HCT116 (cell line): ENCODE measurements around the gene AGAP1.

Experiments
- ELF1 ChIP-seq: IDR thresholded peaks from 2 replicates; pipeline ENCODE4 v1.6.1; 2012; ENCODE audit warnings: low read depth, borderline replicate concordance
- EZH2 ChIP-seq: fragments of 200-600 bp; sonication (generic); IDR thresholded peaks from 2 replicates; pipeline ENCODE4 v1.6.1; 2017; ENCODE audit warnings: antibody characterized with exemption, mixed run types
- POLR2A ChIP-seq: IDR thresholded peaks from 2 replicates; pipeline ENCODE4 v1.7.0; 2011; ENCODE audit warnings: borderline replicate concordance; ENCODE audit not compliant: insufficient read depth, insufficient read length; ENCODE audit errors: extremely low read depth
- POLR2AphosphoS5 ChIP-seq: IDR thresholded peaks from 2 replicates; pipeline ENCODE4 v1.6.1; 2011; ENCODE audit warnings: mild to moderate bottlenecking, low read depth, low read length, moderate library complexity
- ZFX ChIP-seq: fragments of 450-650 bp; IDR thresholded peaks from 2 replicates; pipeline ENCODE4 v1.6.1; 2017
- TF ChIP-seq, protein P1 (sequence below), 3 experiments: fragments of 200-600 bp in 1 of 3; sonication (generic) in 1 of 3; IDR thresholded peaks in 2 of 3; conservative IDR thresholded peaks in 1 of 3; 2 replicates each; pipeline ENCODE4 v1.5.1; 2012 to 2017; ENCODE audit warnings: low read depth in 2 of 3, low read length in 2 of 3, antibody characterized with exemption in 1 of 3, borderline replicate concordance in 1 of 3, control low read depth in 1 of 3, mild to moderate bottlenecking in 1 of 3, mixed read lengths in 1 of 3, mixed run types in 1 of 3, moderate library complexity in 1 of 3; ENCODE audit not compliant: insufficient read depth in 1 of 3

DNA sequence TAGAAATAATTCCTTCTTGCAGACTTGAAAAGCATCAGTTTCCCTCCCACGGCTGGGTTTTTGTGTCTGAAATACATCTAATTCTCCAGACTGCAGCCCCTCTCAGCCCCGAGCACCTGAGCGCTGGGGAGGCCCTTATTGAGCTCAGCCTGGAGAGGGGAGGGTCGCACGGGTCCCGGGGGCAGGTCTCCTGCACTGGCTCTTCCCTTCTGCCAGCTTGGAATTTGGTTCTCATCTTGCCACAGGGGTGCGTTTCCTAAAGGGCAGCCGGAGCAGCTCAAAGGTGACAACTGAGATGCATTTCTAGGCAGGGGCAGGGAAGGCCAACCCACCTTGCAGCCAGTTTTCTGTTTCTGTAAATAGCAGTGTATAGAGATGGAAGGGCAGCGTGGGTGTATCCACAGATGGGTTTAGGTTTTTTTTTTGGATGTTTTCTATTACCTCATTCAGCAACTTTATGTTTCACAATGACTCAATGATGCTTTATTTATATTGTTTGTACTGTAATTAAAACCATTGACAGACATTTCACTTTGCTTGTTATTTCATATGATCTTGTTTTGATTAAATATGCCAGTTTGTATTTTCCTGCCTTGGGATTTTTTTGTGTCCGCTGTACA is 637.3 kb downstream of the AGAP1 start:
- TF ChIP-seq ELF1 (no peak), POLR2AphosphoS5 (no peak), ZFX (no peak), EZH2 (no peak), POLR2A (no peak)
- TF ChIP-seq, protein P1, sequence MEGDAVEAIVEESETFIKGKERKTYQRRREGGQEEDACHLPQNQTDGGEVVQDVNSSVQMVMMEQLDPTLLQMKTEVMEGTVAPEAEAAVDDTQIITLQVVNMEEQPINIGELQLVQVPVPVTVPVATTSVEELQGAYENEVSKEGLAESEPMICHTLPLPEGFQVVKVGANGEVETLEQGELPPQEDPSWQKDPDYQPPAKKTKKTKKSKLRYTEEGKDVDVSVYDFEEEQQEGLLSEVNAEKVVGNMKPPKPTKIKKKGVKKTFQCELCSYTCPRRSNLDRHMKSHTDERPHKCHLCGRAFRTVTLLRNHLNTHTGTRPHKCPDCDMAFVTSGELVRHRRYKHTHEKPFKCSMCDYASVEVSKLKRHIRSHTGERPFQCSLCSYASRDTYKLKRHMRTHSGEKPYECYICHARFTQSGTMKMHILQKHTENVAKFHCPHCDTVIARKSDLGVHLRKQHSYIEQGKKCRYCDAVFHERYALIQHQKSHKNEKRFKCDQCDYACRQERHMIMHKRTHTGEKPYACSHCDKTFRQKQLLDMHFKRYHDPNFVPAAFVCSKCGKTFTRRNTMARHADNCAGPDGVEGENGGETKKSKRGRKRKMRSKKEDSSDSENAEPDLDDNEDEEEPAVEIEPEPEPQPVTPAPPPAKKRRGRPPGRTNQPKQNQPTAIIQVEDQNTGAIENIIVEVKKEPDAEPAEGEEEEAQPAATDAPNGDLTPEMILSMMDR (IDR thresholded peaks at IDR 0.05 in 2 of 3, conservative IDR thresholded peaks at IDR 0.05 in 1 of 3; ENCODE audit: borderline replicate concordance in 1 of 3, insufficient read depth in 1 of 3, low read depth in 2 of 3, low read length in 2 of 3), result no peak
